ENCODE measurements around the gene PPP2R5C. TPM values are rescaled to one million over a fixed set of nuclear protein-coding genes. Genes with fewer than 3 reads are reported as not detected.

The PPP2R5C gene
- total RNA-seq, 1 experiment from 2014 or later, result 96.1 TPM

DNA sequence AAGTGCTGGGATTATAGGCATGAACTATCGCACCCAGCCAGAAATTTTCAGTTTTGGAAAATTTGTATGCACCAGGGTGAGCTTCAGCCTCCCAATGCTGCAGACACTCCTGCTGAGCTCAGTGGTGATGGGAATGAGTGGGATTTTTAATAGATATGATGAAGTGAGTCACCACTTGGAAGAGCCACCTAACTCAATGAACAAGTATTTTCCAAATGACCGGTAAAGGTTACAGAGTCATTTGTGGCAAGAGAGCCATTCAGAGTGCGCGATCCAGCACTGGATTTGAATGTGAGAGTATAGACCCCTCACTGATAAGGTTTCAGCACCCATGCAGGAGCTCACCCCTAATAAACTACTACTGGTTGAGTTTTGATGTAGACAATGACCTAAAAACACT lies 100.7 kb downstream of the PPP2R5C start:
- no TSS peak for BruUV-seq (replicated peaks)
- no peaks in the 10 kb centered on the region for H3K9me2 ChIP-seq (replicated peaks; ENCODE audit: low read length)
- peak; percentile 93 for ATAC-seq
- no peak for TF ChIP-seq EZH2phosphoT487 (IDR thresholded peaks at IDR 0.05; ENCODE audit: borderline replicate concordance, low read length)
- no peak for TF ChIP-seq CTCF (conservative IDR thresholded peaks at IDR 0.05; ENCODE audit: low read depth, low read length)
- no peak for TF ChIP-seq EZH2 (IDR thresholded peaks at IDR 0.05; ENCODE audit: low read length, unreplicated experiment)
- no peak overlapping the region for H3K4me2 ChIP-seq (ENCODE audit: low read length)
- peaks cover 5% of the 10 kb centered on the region; the same call in 1 of the 2 replicates for H3K36me3 ChIP-seq (ENCODE audit: low read depth, low read length)
- no peak overlapping the region for H3K9ac ChIP-seq (ENCODE audit: low read length)
- peaks cover 16% of the 10 kb centered on the region; the same call in 1 of the 2 replicates for H3K79me2 ChIP-seq (ENCODE audit: low read length)
- no peak overlapping the region for H2AFZ ChIP-seq (ENCODE audit: low read length)
- CTCF ChIA-PET, result interaction anchor here (0.6 kb wide), 1 partner anchor 132 kb away, joined by 3 read pairs; no protein-coding TSS in a partner anchor
- H3K4me3 ChIP-seq (ENCODE audit: low read length), result no peak overlapping the region
- H3K27ac ChIP-seq (ENCODE audit: low read length), result no peak overlapping the region
- no peaks in the 10 kb centered on the region for H3F3A ChIP-seq (ENCODE audit: low read length, unreplicated experiment)
- no peaks in the 10 kb centered on the region for H3K27me3 ChIP-seq (ENCODE audit: low read length)
- peak; percentile 62 for DNase-seq
- POLR2A ChIA-PET (ENCODE audit: unreplicated experiment), result interaction anchor here (0.7 kb wide), 1 partner anchor 192 kb away, joined by 3 read pairs; no protein-coding TSS in a partner anchor
- H3K9me3 ChIP-seq (ENCODE audit: low read length), result no peaks in the 10 kb centered on the region
- intact Hi-C loops (cut with micrococcal nuclease), result no loop called here
- no peaks in the 10 kb centered on the region for H4K20me1 ChIP-seq (ENCODE audit: low read length)
- H3K4me1 ChIP-seq (ENCODE audit: insufficient read depth, low read length), result peaks cover 9% of the 10 kb centered on the region

DNA sequence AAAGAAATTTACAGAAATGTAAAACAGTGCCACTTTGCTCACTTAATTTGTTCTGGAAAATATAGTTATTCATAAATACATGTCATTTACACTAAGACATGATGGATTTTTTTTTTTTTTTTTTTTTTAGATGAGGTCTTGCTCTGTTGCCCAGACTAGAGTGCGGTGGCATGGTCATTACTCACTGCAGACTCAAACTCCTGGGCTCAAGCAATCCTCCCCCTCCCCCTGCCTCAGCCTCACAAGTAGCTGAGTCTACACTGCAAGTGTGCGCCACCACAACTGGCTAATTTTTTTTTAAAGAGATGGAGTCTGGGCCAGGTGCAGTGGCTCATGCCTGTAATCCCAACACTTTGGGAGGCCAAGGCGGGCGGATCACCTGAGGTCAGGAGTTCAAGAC lies 101.2 kb downstream of the PPP2R5C start:
- Histone ChIP-seq H3K27me3 (ENCODE audit: low read length) (no peaks in the 10 kb centered on the region), H3K79me2 (ENCODE audit: low read length) (peaks cover 16% of the 10 kb centered on the region; the same call in 1 of the 2 replicates)

More for the DNA sequence above, 101.2 kb downstream of the PPP2R5C start:
- Histone ChIP-seq H3K4me1 (ENCODE audit: insufficient read depth, low read length) (peaks cover 9% of the 10 kb centered on the region), H3F3A (ENCODE audit: low read length, unreplicated experiment) (no peaks in the 10 kb centered on the region), H3K27ac (ENCODE audit: low read length) (no peak overlapping the region), H3K9me3 (ENCODE audit: low read length) (no peaks in the 10 kb centered on the region), H4K20me1 (ENCODE audit: low read length) (no peaks in the 10 kb centered on the region), H3K4me2 (ENCODE audit: low read length) (no peak overlapping the region), H3K36me3 (ENCODE audit: low read depth, low read length) (peaks cover 5% of the 10 kb centered on the region; the same call in 1 of the 2 replicates), H3K9ac (ENCODE audit: low read length) (no peak overlapping the region), H2AFZ (ENCODE audit: low read length) (no peak overlapping the region), H3K4me3 (ENCODE audit: low read length) (no peak overlapping the region), H3K9me2 (replicated peaks; ENCODE audit: low read length) (no peaks in the 10 kb centered on the region)
- intact Hi-C loops (cut with micrococcal nuclease), result no loop called here
- ChIA-PET CTCF (no interaction called here), POLR2A (ENCODE audit: unreplicated experiment) (no interaction called here)
- no TSS peak for BruUV-seq (replicated peaks)
- DNase-seq, result no peak
- TF ChIP-seq EZH2 (IDR thresholded peaks at IDR 0.05; ENCODE audit: low read length, unreplicated experiment) (no peak), EZH2phosphoT487 (IDR thresholded peaks at IDR 0.05; ENCODE audit: borderline replicate concordance, low read length) (no peak), CTCF (conservative IDR thresholded peaks at IDR 0.05; ENCODE audit: low read depth, low read length) (no peak)
- ATAC-seq, result no peak
